Pancreas (tissue), 10 donors: ENCODE results near the gene MEX3A. TPM values are rescaled to one million over a fixed set of nuclear protein-coding genes. Genes with fewer than 3 reads are reported as not detected.

ENCODE experiments used
- ATAC-seq, 4 donors: fragments of 200-7000 bp; cut with Tn5 transposase; one replicate each; pipeline versions ENCODE4 v1.8.0 to v1.9.1; 2020; ENCODE audit warnings: mild to moderate bottlenecking in 4 of 4, moderate library complexity in 4 of 4
- DNase-seq, 6 donors: peaks; one replicate each; pipeline ENCODE4 v3.0.0-alpha.2; 2020
- FAIRE-seq: peaks from 2 replicates; lab custom pipeline; 2012; peaks lifted over from hg19 to GRCh38; lab: Jason Lieb, UNC
- H3K27ac ChIP-seq, 4 donors: fragments of 200-600 bp; sonication (generic); 1 replicate in 3 of 4; 2 replicates in 1 of 4; pipeline versions ENCODE4 v1.5.0 to v1.8.0; 2020
- H3K27me3 ChIP-seq, 4 donors: fragments of 200-600 bp; one replicate each; pipeline ENCODE4 v1.8.0; 2021
- H3K36me3 ChIP-seq, 3 donors: fragments of 200-600 bp; sonication (generic) in 1 of 3; one replicate each; pipeline versions ENCODE4 v1.5.0 to v1.8.0; 2020 to 2021
- H3K4me1 ChIP-seq, 3 donors: fragments of 200-600 bp; one replicate each; pipeline ENCODE4 v1.8.0; 2021
- H3K4me3 ChIP-seq, 4 donors: fragments of 200-600 bp; sonication (generic) in 2 of 4; one replicate each; pipeline versions ENCODE4 v1.5.0 to v1.8.0; 2020 to 2021
- H3K9me3 ChIP-seq, 4 donors: fragments of 200-600 bp; one replicate each; pipeline ENCODE4 v1.8.0; 2021
- CTCF ChIP-seq, 4 donors: fragments of 200-600 bp; sonication (generic) in 3 of 4; IDR thresholded peaks; one replicate each; pipeline versions ENCODE4 v1.5.0 to v1.8.0; 2021; ENCODE audit warnings: antibody characterized with exemption in 4 of 4
- WGBS, 2 donors: extraction: QIAGEN DNeasy Blood & Tissue Kit; methylation state at CpG; one replicate each; pipeline ENCODE4 v1.1.7; 2013; 5-methylcytosine and 5-hydroxymethylcytosine counted together
- intact Hi-C, 3 donors: fragments of 100-400 bp; cut with DNase I; formaldehyde crosslinking; loops; one replicate each; pipeline versions ENCODE4 v1.11.1 to v1.14.2; 2022
- polyA plus RNA-seq, 2 donors: library from polyadenylated mRNA; stranded (reverse); fragments of 200-250 nt; gene quantifications; one replicate each; pipeline ENCODE4 v1.2.3, GENCODE V29; 2013
- total RNA-seq, 6 donors: library from RNA; stranded (reverse); fragmentation: NEBNext Ultra II Directional in 4 of 6; extraction: Animal tissue kit (Norgen Biotek cat#: 25700) in 4 of 6; gene quantifications; one replicate each; pipeline versions ENCODE4 v1.2.1 to v1.2.4, GENCODE V29; 2021 to 2023
- donor health status: healthy with polysubstance abuse.
- donor health status: DM: no; HTN: no; CAD: no; lungs with moderate emphysema.
- donor health status: DM: no; HTN: no; CAD: no.
- donor health status: control.
- donor health status: control.
- donor health status: Bipolar disorder and iron deficiency.
- donor health status: DM: yes; HTN: yes; CAD: no.
- donor health status: DM: no; HTN: no; CAD: no.
- donor health status: DM: no; HTN: no; CAD: no.
- donor health status: DM: yes; HTN: yes; CAD: no.

The MEX3A gene
- total and polyA plus RNA-seq, 8 donors = 0.12 to 3.1 (median 0.65) TPM

DNA sequence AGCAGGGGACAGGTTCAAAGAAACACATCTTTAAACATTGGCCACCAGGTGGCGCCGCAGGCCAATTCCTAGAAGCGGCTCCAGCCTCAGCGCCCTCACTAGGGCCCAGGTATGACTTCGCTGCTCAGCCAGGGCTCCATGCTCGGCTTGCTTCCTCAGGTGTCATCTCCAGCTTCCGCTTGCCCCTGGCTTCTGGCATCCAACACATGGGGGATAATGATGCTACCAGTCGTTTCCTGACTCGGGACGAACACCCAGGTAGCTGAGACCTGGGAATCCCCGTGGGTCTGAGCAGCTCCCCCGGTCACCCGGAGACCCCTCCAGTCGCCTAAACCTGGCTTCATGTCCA is 8.5 kb upstream of the MEX3A start:
- TF ChIP-seq CTCF (IDR thresholded peaks at IDR 0.05) = peak; percentile 73 to 84 (median 78)
- no peak overlapping the region for H3K4me3 ChIP-seq
- DNase-seq = peak; percentile 77 to 96 (median 90)
- no peaks in the 10 kb centered on the region for H3K27me3 ChIP-seq
- FAIRE-seq = no peak
- WGBS, 2 donors = 32 to 33% methylated on average over 14 of the region's 14 CpGs
- no peaks in the 10 kb centered on the region for H3K36me3 ChIP-seq
- no peaks in the 10 kb centered on the region for H3K4me1 ChIP-seq
- intact Hi-C loops = loop anchor here in 1 of 3 donors (5.0 kb wide), 2 partner anchors 46 to 131 kb away; no protein-coding TSS in a partner anchor
- H3K9me3 ChIP-seq = no peaks in the 10 kb centered on the region
- peak; percentile 87 to 94 (median 93) for ATAC-seq
- H3K27ac ChIP-seq = peak overlapping the region in 1 of 4 donors; percentile 28

DNA sequence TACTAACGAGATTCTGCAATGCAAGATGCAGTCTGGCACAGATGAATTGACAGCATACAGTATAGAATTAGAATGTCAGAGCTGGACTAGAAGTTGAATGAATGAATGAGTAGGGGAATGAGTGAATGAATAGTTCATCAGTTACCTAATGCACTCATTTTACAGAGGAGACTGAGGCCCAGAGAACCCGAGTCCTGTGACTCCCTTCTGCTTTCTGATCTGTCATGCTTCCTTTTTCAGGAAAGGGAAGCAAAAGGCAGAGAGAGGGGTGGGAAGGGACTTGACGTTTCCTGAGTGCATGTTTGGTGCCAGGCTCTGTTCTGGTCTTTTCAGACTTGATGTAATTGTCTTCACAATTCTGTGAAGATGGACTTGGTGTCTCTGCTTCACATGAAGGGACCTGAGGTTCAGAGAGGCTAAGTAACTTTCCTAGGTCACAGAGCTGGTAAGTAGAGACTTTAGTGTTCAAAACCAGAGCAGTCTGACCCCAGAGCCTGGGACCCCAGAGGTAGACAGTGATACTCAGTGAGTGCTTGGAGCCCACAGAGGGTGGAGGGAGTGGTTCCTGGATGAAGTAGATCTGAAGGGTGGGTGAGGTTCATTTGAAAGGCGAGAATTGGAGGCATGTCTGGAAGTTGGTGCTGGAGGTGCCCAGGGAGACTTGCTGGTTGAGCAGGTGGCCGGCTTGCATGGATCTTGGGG is 8.0 kb upstream of the MEX3A start:
- peak in 2 of 4 donors; percentile 33 to 57 for ATAC-seq
- peak overlapping the region in 1 of 4 donors; percentile 28 for H3K27ac ChIP-seq
- no peak for TF ChIP-seq CTCF (IDR thresholded peaks at IDR 0.05)
- no peak for FAIRE-seq
- peak in 1 of 6 donors; percentile 28 for DNase-seq
- H3K9me3 ChIP-seq = no peaks in the 10 kb centered on the region
- no peaks in the 10 kb centered on the region for H3K27me3 ChIP-seq
- no peaks in the 10 kb centered on the region for H3K4me1 ChIP-seq
- intact Hi-C loops = loop anchor here in 1 of 3 donors (5.0 kb wide), 2 partner anchors 47 to 132 kb away; no protein-coding TSS in a partner anchor
- no peaks in the 10 kb centered on the region for H3K36me3 ChIP-seq
- 36 to 41% methylated on average over 5 of the region's 5 CpGs for WGBS, 2 donors
- H3K4me3 ChIP-seq = no peak overlapping the region

DNA sequence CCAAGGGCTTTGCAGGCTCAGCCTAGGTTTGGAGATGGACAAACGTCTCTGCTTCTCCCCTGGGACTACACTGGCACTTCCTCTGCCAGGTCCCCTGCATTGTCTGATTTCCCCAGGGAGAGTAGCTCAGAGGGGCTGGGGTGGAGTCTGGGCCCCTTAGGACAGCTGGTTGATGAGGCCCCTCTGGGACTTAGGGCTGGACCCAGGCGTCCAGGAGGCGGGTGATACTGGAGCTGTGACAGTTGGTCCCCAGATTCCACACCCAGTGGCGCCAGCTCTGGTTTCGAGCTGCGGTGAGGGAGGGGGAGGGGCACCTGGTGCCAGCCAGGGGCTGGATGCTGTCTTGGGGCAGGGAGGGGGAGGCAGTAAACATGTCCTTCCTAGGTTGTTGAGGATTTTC is 7.4 kb upstream of the MEX3A start:
- intact Hi-C loops = loop anchor here (5.0 to 10.0 kb wide), 3 partner anchors 45 to 133 kb away; no protein-coding TSS in a partner anchor
- no peak for ATAC-seq
- H3K27ac ChIP-seq = peak overlapping the region in 1 of 4 donors; percentile 7
- H3K27me3 ChIP-seq = no peaks in the 10 kb centered on the region
- TF ChIP-seq CTCF (IDR thresholded peaks at IDR 0.05) = no peak
- no peak for FAIRE-seq
- no peaks in the 10 kb centered on the region for H3K9me3 ChIP-seq
- H3K36me3 ChIP-seq = no peaks in the 10 kb centered on the region
- no peak overlapping the region for H3K4me3 ChIP-seq
- no peaks in the 10 kb centered on the region for H3K4me1 ChIP-seq
- no peak for DNase-seq
- 54 to 65% methylated on average over 6 of the region's 6 CpGs for WGBS, 2 donors

DNA sequence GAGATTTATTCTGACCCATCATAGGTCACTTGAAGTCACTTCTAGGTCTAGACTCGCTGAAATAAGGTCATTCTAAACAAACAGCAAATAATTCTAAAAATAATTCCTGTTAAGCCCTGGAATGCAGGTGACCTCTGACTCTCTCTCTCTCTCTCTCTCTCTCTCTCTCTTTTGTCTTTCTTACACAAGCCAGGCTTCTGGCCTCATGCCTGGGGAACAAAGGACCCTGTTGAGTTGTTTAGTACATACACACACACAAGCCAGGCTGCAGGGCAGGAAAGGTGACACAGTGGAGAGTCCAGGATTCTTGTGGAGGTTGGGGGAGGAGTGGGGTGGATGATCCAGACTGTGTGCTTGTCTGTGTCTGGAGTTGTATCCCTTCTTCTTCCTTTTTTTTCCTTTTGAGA is 4.0 kb upstream of the MEX3A start:
- no peak overlapping the region for H3K4me3 ChIP-seq
- TF ChIP-seq CTCF (IDR thresholded peaks at IDR 0.05) = no peak
- FAIRE-seq (no peak), ATAC-seq (peak in 2 of 4 donors; percentile 14 to 26), DNase-seq (peak in 2 of 6 donors; percentile 46 to 50)
- H3K9me3 ChIP-seq = no peaks in the 10 kb centered on the region
- H3K27ac ChIP-seq = no peak overlapping the region
- peaks cover 0 to 3% (median 0%) of the 10 kb centered on the region in 3 donors for H3K4me1 ChIP-seq
- intact Hi-C loops = loop anchor here in 2 of 3 donors (5.0 to 10.0 kb wide), 2 partner anchors 49 to 136 kb away; no protein-coding TSS in a partner anchor
- no peaks in the 10 kb centered on the region for H3K27me3 ChIP-seq
- no peaks in the 10 kb centered on the region for H3K36me3 ChIP-seq
- 6 to 13% methylated on average over 1 of the region's 1 CpG for WGBS, 2 donors
